NOMO-1 treated with DMSO at 0.1 percent for 48 hours (cell line): ENCODE data around the gene RGL1.

Source experiments
- DNase-seq: peaks from one replicate; lab custom pipeline; 2025; ENCODE audit not compliant: unreplicated experiment; lab: John Stamatoyannopoulos, UW

RGL1 gene

GRCh38 chr1:183863852-183864251, 58.9 kb downstream of the RGL1 start:
- no peak for DNase-seq

- DNase-seq = no peak
Observed at GRCh38 chr1:183864611-183865010, 59.7 kb downstream of the RGL1 start.

GRCh38 chr1:183869230-183869629, 64.3 kb downstream of the RGL1 start:
- no peak for DNase-seq

GRCh38 chr1:183869664-183870063, 64.7 kb downstream of the RGL1 start:
- DNase-seq = no peak

- DNase-seq = no peak
Observed at GRCh38 chr1:183870351-183871077, 65.6 kb downstream of the RGL1 start.

- no peak for DNase-seq
Observed at GRCh38 chr1:183871142-183871541, 66.2 kb downstream of the RGL1 start.

- no peak for DNase-seq
Observed at GRCh38 chr1:183871601-183872000, 66.7 kb downstream of the RGL1 start.

GRCh38 chr1:183872403-183872802, 67.5 kb downstream of the RGL1 start:
- DNase-seq = peak; percentile 27

- peak; percentile 80 for DNase-seq
Observed at GRCh38 chr1:183873642-183874041, 68.7 kb downstream of the RGL1 start.

GRCh38 chr1:183876309-183876708, 71.4 kb downstream of the RGL1 start:
- no peak for DNase-seq

- no peak for DNase-seq
Observed at GRCh38 chr1:183877053-183877720, 72.3 kb downstream of the RGL1 start.

GRCh38 chr1:183879494-183879893, 74.6 kb downstream of the RGL1 start:
- no peak for DNase-seq

- peak; percentile 28 for DNase-seq
Observed at GRCh38 chr1:183879966-183880365, 75.0 kb downstream of the RGL1 start.

GRCh38 chr1:183880531-183881243, 75.8 kb downstream of the RGL1 start:
- DNase-seq = no peak

GRCh38 chr1:183881387-183882131, 76.6 kb downstream of the RGL1 start:
- DNase-seq = no peak

- peak; percentile 8 for DNase-seq
Observed at GRCh38 chr1:183882335-183883167, 77.6 kb downstream of the RGL1 start.

GRCh38 chr1:183883623-183884022, 78.7 kb downstream of the RGL1 start:
- DNase-seq = no peak

GRCh38 chr1:183884526-183884925, 79.6 kb downstream of the RGL1 start:
- peak; percentile 35 for DNase-seq

GRCh38 chr1:183885142-183885735, 80.3 kb downstream of the RGL1 start:
- DNase-seq = no peak
